Ishikawa (cell line): Measurements from ENCODE around the gene OR11G2.

ENCODE experiments used
- CEBPB ChIP-seq: IDR thresholded peaks from 2 replicates; pipeline ENCODE4 v1.6.1; 2012
- CREB1 ChIP-seq: IDR thresholded peaks from 2 replicates; pipeline ENCODE4 v1.6.1; 2012; ENCODE audit warnings: low read depth
- EGR1 ChIP-seq: IDR thresholded peaks from 2 replicates; pipeline ENCODE4 v1.6.1; 2012
- EP300 ChIP-seq: IDR thresholded peaks from 2 replicates; pipeline ENCODE4 v1.6.1; 2012; ENCODE audit warnings: borderline replicate concordance
- FOXM1 ChIP-seq: IDR thresholded peaks from 2 replicates; pipeline ENCODE4 v1.6.1; 2012; ENCODE audit warnings: low read depth, borderline replicate concordance
- NFIC ChIP-seq: IDR thresholded peaks from 2 replicates; pipeline ENCODE4 v1.6.1; 2012
- RAD21 ChIP-seq: IDR thresholded peaks from 2 replicates; pipeline ENCODE4 v1.6.1; 2012; ENCODE audit warnings: low read depth
- REST ChIP-seq: IDR thresholded peaks from 2 replicates; pipeline ENCODE4 v1.6.1; 2012; ENCODE audit warnings: low read depth, mild to moderate bottlenecking
- TAF1 ChIP-seq: IDR thresholded peaks from 2 replicates; pipeline ENCODE4 v1.6.1; 2012; ENCODE audit warnings: low read depth, mild to moderate bottlenecking

GRCh38 chr14:20215196-20215595 lies 24.5 kb downstream of the OR11G2 start:
- TF ChIP-seq TAF1 (no peak), FOXM1 (no peak), REST (no peak), EP300 (no peak), RAD21 (no peak), EGR1 (no peak), NFIC (no peak), CEBPB (no peak), CREB1 (no peak)
